ENCODE measurements around the gene OTOR.

OTOR gene
- total RNA-seq = 0 to 0.24 reads per million in 2 donors

GRCh38 chr20:16748308-16748900 is at the start of gene OTOR:
Gene OTOR, plus strand, starts transcription at chr20:16748358. Its CDS starts 44 bp downstream, at chr20:16748402.
- DNase-seq = no peak

GRCh38 chr20:16699293-16699692 is 48.9 kb upstream of the OTOR start:
- DNase-seq = no peak

- DNase-seq = peak; percentile 14
These were observed 46.9 kb upstream of the OTOR start for GRCh38 chr20:16701296-16701695.

- DNase-seq = no peak
These were observed 44.6 kb upstream of the OTOR start for GRCh38 chr20:16703570-16703969.

GRCh38 chr20:16707674-16708073 is 40.5 kb upstream of the OTOR start:
- no peak for DNase-seq

GRCh38 chr20:16708602-16709001 is 39.6 kb upstream of the OTOR start:
- DNase-seq = no peak

GRCh38 chr20:16709017-16709416 is 39.1 kb upstream of the OTOR start:
- DNase-seq = no peak

- no peak for DNase-seq
These were observed 37.4 kb upstream of the OTOR start for GRCh38 chr20:16710781-16711180.

- no peak for DNase-seq
These were observed 36.4 kb upstream of the OTOR start for GRCh38 chr20:16711661-16712258.

GRCh38 chr20:16712511-16712947 is 35.6 kb upstream of the OTOR start:
- DNase-seq = no peak

- no peak for DNase-seq
These were observed 35.1 kb upstream of the OTOR start for GRCh38 chr20:16713066-16713465.

GRCh38 chr20:16714242-16714641 is 33.9 kb upstream of the OTOR start:
- no peak for DNase-seq

GRCh38 chr20:16714751-16715150 is 33.4 kb upstream of the OTOR start:
- no peak for DNase-seq

GRCh38 chr20:16719421-16719820 is 28.7 kb upstream of the OTOR start:
- DNase-seq = no peak

- DNase-seq = no peak
These were observed 19.1 kb upstream of the OTOR start for GRCh38 chr20:16729080-16729479.

- peak; percentile 79 for DNase-seq
These were observed 18.3 kb upstream of the OTOR start, which contains the start of gene SNRPB2 for GRCh38 chr20:16729565-16730460. Gene SNRPB2, plus strand, starts transcription at chr20:16730026. Its CDS starts 1,677 bp downstream, at chr20:16731703.

GRCh38 chr20:16732506-16733152 is 15.5 kb upstream of the OTOR start:
- no peak for DNase-seq

- DNase-seq = no peak
These were observed 7.6 kb upstream of the OTOR start for GRCh38 chr20:16740365-16741072.

GRCh38 chr20:16744178-16744807 is 3.9 kb upstream of the OTOR start:
- no peak for DNase-seq

GRCh38 chr20:16745204-16745603 is 3.0 kb upstream of the OTOR start:
- no peak for DNase-seq

- DNase-seq = no peak
These were observed 807 bp upstream of the OTOR start for GRCh38 chr20:16747291-16747811.

GRCh38 chr20:16749573-16749972 is 1.4 kb downstream of the OTOR start:
- DNase-seq = no peak
